Gastroesophageal sphincter (tissue), 3 donors: Measurements from ENCODE around the gene RALGAPA1.

Experiments used
- CTCF ChIP-seq, 4 experiments: fragments of 200-600 bp in 2 of 4; fragments of 450-650 bp in 2 of 4; sonication (generic) in 1 of 4; IDR thresholded peaks; one replicate each; pipeline ENCODE4 v1.5.1; 2017 to 2019; ENCODE audit warnings: antibody characterized with exemption in 4 of 4, mild to moderate bottlenecking in 2 of 4, moderate library complexity in 2 of 4
- EP300 ChIP-seq: sonication (generic); formaldehyde crosslinking; IDR thresholded peaks from one replicate; pipeline ENCODE4 v1.6.1; 2017; ENCODE audit warnings: antibody characterized with exemption, mild to moderate bottlenecking
- POLR2AphosphoS5 ChIP-seq: sonication (generic); formaldehyde crosslinking; IDR thresholded peaks from one replicate; pipeline ENCODE4 v1.6.1; 2017; ENCODE audit warnings: antibody characterized with exemption

- TF ChIP-seq POLR2AphosphoS5 (no peak), EP300 (no peak), CTCF (IDR thresholded peaks at IDR 0.05) (no peak)
These were observed 147.2 kb downstream of the RALGAPA1 start for GRCh38 chr14:35661875-35662274.
